GM19455 (cell line): ENCODE results near the gene ZNF714.

Experiments
- ATAC-seq: cut with Tn5 transposase; IDR thresholded peaks from one replicate; pipeline ENCODE4 v1.9.1; 2021; ENCODE audit not compliant: unreplicated experiment

The ZNF714 gene

DNA sequence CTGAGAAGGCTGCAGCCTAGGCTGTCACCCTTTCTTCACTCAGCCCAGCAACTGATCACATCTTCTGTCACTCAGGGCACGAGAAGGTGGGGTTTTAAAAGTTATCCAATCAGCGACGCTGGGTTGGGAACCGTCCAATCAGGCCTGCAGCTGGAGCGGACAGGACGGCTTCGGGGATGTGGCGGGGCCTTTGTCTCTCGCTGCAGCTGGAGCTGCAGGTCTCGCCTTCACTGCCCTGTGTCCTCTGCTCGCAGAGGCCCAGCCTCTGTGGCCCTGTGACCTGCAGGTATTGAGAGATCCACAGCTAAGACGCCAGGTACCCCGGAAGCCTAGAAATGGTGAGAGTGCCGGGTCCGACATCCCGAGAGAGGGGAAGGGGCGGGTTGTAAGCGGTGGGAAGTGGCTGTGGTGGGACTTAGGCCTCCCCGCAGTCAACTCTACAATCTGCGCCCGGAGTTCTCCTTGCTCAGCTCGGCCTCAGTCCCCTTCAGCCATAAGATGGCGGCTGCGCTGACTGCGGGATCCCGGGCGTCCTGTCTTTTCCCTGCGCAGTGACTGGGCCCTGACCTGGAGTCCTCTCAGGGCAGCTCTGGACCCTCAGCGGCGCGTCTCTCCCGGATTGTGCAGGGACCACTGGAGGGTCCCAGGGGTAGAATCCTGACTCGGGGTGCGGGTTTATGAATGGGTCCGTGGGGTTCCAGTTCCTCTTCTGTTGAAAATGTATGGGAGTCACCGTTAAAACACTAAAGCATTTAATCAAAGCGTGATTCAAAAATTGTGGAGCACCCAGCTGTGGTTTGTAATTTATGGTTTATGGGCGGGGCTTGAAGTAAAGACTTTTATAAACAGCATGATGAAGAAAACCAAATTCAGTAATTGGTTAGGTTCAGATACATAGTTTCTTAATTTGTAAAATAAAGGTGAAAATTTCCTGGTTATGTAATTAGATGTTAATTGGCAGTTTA, at the start of gene ZNF714:
Gene ZNF714 (plus strand): TSS at position 193 of the 965 bp plus-strand sequence. CDS start 16,066 bp downstream, outside the sequence.
- ATAC-seq: peak; percentile 96

DNA sequence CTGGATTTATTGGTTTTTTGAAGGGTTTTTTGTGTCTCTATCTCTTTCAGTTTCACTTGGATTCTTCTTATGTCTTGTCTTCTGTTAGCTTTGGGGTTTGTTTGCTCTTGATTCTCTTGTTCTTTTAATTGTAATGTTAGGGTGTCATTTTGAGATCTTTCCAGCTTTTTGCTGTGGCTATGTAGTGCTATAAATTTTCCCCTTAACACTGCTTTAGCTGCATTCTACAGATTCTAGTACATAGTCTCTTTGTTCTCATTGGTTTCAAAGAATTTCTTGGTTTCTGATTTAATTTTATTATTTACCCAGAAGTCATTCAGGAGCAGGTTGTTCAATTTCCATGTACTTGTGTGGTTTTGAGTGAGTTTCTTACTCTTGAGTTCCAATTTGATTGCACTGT, 37.0 kb upstream of the ZNF714 start:
- no peak for ATAC-seq

- ATAC-seq: no peak
These were observed 35.5 kb upstream of the ZNF714 start for GRCh38 chr19:21046489-21046888.

- ATAC-seq: no peak
These were observed 34.3 kb upstream of the ZNF714 start for GRCh38 chr19:21047716-21048115.

DNA sequence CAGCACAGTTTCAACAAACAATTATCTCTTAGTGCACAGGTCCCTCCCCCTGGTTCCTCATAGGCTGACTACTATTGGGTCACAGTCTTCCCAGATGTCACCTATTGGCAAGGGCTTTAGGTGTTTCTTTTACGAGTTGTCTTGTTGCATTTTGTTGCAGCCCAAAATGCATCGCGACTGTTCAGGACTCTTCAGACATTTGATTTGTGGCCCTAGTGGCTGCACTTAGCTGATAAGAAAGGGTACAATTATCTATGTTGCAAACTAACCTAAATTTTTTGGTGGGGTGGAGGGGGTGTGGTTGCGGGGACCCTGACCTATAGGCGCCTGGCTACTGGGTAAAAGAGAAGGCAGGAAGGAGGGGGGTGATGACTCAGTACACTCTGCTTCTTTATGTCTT, 29.1 kb upstream of the ZNF714 start:
- ATAC-seq: no peak

GRCh38 chr19:21065336-21065735, 16.7 kb upstream of the ZNF714 start:
- ATAC-seq: no peak

- no peak for ATAC-seq
These were observed 2.3 kb downstream of the ZNF714 start for GRCh38 chr19:21084343-21084742.

DNA sequence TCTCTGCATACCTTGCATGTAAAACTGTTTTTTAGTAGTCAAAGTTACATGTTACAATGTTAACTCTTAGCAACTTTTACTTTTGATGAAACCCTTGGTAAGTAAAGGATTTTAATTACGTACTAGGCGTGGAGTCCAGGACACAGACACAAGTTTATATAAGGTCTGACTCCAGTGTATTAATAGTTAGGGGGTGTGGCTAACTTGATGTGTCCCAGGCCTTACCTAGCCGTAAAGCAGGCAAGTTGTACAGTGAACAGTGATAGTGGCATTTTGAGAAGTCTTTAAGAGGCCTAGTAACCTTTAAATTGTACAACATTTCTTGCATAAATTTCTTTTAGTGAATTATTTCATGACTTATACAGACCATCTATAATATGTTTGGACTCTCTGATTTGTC, 5.9 kb downstream of the ZNF714 start:
- ATAC-seq: no peak

DNA sequence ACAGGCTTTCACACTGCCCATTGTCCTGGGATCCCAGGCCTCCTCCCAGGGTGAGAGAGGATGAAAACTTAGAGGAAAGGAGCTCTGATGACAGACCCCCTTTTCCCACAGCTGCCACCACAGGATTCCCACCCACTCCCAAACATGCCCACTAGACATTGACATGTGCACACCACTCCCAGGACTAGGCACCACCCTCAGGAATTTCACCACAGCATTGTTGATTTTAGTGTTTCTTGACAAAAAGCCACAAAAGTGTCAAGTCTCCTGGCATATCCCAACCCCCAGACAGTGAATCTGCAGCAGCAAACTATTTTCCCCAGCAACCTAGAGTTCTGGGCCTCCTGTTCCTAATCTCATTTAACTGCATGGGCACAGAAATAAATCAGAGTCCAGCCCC, 10.1 kb downstream of the ZNF714 start:
- ATAC-seq: no peak

GRCh38 chr19:21094347-21095025, 12.5 kb downstream of the ZNF714 start:
- no peak for ATAC-seq

DNA sequence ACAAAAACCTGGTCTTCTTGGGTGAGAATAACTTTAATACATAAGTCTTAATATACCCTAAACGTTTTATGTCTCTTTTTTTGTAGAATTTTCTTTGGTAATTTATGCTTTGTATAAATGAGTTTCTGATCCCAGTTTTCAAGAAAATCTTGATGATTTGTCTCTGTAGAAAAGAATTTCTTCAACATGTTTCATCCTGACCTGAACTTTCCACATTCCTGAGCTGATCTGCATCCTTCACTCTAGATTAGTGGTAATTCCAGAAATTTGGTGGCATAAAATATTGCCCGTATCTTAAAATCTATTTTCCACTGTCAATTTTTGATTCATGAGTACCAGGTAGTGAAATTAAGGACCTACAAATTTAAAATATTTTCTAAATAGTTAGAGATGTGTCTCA, 16.3 kb downstream of the ZNF714 start:
- no peak for ATAC-seq

DNA sequence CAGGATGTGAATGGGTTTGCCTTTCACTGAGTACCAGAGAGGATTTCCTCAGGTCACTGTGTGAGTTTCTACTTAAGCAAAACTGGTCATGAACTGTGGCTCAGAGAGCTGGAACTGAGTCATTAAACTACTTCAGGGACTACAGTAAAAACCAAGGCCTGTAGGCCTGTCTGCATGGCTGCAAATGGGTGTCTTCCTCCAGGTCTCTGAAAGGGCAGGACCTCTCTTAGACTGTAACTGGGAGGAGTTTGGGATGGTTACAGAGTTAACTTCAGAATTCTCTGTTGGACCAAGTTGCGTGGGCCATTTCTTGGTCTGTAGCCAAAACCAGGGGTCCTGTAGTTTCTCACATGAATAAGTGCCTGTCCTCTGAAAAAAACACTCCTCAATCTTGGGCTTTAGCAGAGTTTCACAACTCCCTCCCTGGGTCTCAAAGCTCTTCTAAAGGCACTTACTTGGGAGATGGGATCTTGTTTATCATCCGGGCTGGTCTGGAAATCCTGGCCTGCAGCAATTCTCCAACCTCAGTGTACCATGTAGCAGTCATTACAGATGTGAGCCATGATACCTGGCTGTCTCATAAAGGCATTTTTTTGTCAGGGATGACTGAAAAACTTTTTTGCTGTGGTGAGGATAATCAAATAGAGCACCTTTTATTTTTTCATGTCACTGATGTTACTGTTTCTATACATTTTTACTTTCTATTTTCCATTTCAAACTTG, 19.7 kb downstream of the ZNF714 start:
- ATAC-seq: no peak

DNA sequence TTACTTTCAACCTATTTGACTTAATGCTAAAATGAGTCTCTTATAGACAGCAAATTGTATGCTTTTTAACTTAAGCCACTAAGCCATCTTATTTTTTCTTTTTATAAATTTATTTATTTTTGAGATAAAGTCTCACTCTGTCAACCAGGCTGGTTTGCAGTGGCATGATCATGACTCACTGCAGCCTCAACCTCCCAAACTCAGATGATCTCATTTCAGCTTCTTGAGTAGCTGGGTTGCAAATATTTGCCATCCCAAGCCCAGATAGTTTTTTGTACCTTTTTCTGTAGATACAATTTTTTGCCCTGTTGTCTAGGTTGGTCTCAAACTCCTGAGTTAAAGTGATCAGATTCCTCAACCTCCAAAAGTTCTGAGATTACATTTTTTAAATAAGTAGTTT, 27.1 kb downstream of the ZNF714 start:
- ATAC-seq: no peak

GRCh38 chr19:21110183-21110582, 28.2 kb downstream of the ZNF714 start:
- ATAC-seq: no peak

DNA sequence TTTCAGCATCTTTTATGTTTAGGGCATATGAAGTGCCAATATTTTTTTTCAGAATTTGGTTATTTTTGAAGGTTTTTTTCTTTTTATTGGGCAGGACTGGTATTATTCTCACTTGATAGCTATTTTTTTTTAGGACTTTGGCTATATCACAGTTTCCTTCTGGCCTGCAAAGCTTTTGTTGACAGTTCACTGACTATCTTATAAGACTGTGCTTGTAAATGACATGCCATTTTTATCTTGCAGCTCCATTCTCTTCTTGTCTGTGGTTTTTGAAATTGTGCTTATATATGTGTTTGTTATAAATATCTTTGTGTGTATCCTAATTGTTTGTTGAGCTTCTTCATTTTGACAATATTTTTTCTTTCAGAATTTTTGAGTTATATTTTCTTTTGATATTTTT, 33.4 kb downstream of the ZNF714 start:
- no peak for ATAC-seq

DNA sequence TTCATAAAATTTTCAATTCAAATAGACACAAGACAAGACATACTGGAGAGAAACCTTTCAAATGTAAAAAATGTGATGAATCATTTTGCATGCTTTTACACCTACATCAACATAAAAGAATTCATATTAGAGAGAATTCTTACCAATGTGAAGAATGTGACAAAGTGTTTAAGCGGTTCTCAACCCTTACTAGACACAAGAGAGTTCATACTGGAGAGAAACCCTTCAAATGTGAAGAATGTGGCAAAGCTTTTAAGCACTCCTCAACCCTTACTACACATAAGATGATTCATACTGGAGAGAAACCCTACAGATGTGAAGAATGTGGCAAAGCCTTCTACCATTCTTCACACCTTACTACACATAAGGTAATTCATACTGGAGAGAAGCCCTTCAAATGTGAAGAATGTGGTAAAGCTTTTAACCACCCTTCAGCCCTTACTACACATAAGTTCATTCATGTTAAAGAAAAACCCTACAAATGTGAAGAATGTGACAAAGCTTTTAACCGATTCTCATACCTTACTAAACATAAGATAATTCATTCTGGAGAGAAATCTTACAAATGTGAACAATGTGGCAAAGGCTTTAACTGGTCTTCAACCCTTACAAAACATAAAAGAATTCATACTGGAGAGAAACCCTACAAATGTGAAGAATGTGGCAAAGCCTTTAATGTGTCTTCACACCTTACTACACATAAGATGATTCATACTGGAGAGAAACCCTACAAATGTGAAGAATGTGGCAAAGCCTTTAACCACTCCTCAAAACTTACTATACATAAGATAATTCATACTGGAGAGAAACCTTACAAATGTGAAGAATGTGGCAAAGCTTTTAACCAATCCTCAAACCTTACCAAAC, 35.3 kb downstream of the ZNF714 start:
- no peak for ATAC-seq

DNA sequence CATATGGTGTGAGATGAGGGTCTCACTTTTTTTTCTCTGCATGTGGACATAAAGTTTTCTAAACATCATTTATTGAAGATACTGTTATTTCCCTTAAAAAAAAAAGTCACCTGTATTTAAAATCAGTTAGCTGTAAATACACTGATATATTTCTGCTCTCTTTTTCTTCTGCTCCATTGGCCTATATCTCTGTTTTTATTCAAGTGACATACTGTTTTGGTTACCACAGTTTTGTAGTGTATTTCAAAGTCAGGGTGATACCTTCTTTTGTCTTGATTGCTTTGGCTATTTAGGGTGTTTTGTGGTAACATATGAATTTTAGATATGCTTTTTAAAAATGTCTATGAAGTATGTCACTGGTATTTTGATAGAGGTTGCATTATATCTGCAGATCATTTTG, 44.1 kb downstream of the ZNF714 start:
- no peak for ATAC-seq

- ATAC-seq: no peak
These were observed 45.0 kb downstream of the ZNF714 start for GRCh38 chr19:21127001-21127400.

- ATAC-seq: no peak
These were observed 45.9 kb downstream of the ZNF714 start for GRCh38 chr19:21127898-21128297.

DNA sequence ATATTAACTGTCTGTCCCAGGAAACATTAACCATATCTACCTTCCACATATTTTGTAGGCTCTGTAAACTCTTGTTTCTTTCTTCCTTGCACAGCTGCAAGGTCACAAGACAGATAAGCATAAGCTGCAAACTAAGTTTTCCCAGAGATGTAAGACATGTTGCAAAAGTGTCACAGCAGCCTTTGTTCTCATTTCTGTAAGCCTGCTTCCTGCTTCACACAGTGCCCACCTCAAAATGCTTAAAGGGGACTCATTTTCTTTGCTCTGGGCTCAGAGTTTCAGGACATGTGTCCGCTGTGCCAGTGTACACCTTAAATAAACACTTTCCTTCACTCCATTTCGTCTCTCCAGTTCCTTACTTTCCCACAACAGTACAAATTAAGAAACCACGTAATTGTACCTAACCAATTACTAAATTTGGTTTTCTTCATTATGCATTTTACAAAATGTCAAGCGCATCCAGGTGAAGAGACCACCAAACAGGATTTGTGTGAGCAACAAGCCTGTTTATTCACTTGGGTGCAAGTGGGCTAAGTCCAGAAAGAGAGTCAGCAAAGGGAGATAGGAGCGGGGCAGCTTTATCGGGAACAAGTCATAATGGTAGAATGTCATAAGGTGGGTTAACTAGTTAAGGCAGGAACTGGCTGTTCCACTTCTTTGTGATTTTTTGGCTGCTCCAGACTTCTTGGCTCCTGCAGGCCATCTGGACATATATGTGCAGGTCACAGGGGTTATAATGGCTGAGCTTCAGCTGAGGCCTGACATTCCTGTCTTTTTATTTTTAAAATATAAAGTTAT, 47.1 kb downstream of the ZNF714 start:
- ATAC-seq: no peak
